CD14-positive monocyte (primary cell): ENCODE results near the gene PPP3CA. TPM values are rescaled to one million over a fixed set of nuclear protein-coding genes. Genes with fewer than 3 reads are reported as not detected.

Source experiments
- DNase-seq, 3 donors: peaks; one replicate each; pipeline ENCODE4 v3.0.0-alpha.2; 2011 to 2022
- H2AFZ ChIP-seq: 2 replicates; pipeline ENCODE4 v1.6.0; 2012; ENCODE audit warnings: mild to moderate bottlenecking, low read depth, low read length, inconsistent platforms; ENCODE audit not compliant: insufficient read depth, poor library complexity, severe bottlenecking
- H3K27ac ChIP-seq, 2 donors: 1 replicate in 1 of 2; 2 replicates in 1 of 2; pipeline ENCODE4 v1.5.1; 2012 to 2013; ENCODE audit warnings: low read length in 2 of 2, control low read depth in 1 of 2, inconsistent platforms in 1 of 2, low read depth in 1 of 2, mild to moderate bottlenecking in 1 of 2
- H3K27me3 ChIP-seq, 2 donors: one replicate each; pipeline versions ENCODE4 v1.6.0 to v1.6.1; 2011 to 2013; ENCODE audit warnings: low read length in 2 of 2; ENCODE audit not compliant: control insufficient read depth in 2 of 2, insufficient read depth in 2 of 2
- H3K36me3 ChIP-seq, 2 donors: replicated peaks in 1 of 2; 1 replicate in 1 of 2; 2 replicates in 1 of 2; pipeline versions ENCODE4 v1.5.1 to v1.6.1; 2012 to 2013; ENCODE audit warnings: low read length in 2 of 2, control low read depth in 1 of 2, inconsistent platforms in 1 of 2, mild to moderate bottlenecking in 1 of 2; ENCODE audit not compliant: insufficient read depth in 2 of 2, control insufficient read depth in 1 of 2
- H3K4me1 ChIP-seq, 2 donors: 1 replicate in 1 of 2; 2 replicates in 1 of 2; pipeline versions ENCODE4 v1.5.1 to v1.6.1; 2012 to 2013; ENCODE audit warnings: low read length in 2 of 2, control low read depth in 1 of 2, inconsistent platforms in 1 of 2, mild to moderate bottlenecking in 1 of 2, moderate library complexity in 1 of 2; ENCODE audit not compliant: insufficient read depth in 2 of 2, control insufficient read depth in 1 of 2
- H3K4me2 ChIP-seq: replicated peaks from 2 replicates; pipeline ENCODE3; 2012; ENCODE audit warnings: low read length, moderate library complexity, mild to moderate bottlenecking; ENCODE audit not compliant: poor library complexity, severe bottlenecking; ENCODE audit errors: extremely low read depth
- H3K4me3 ChIP-seq, 3 experiments: fragments of 200-600 bp in 1 of 3; sonication (generic) in 1 of 3; replicated peaks in 1 of 3; 1 replicate in 2 of 3; 2 replicates in 1 of 3; pipeline ENCODE4 v1.5.1; 2011 to 2013; ENCODE audit warnings: low read length in 3 of 3, mild to moderate bottlenecking in 3 of 3, control low read depth in 2 of 3, low read depth in 2 of 3, inconsistent platforms in 1 of 3, moderate library complexity in 1 of 3
- H3K79me2 ChIP-seq: 2 replicates; pipeline ENCODE4 v1.6.0; 2012; ENCODE audit warnings: mild to moderate bottlenecking, control low read depth, inconsistent platforms, low read length, moderate library complexity; ENCODE audit not compliant: insufficient read depth
- H3K9ac ChIP-seq: 2 replicates; pipeline ENCODE4 v1.6.0; 2017; ENCODE audit warnings: low read length, mild to moderate bottlenecking; ENCODE audit not compliant: insufficient read depth, poor library complexity, severe bottlenecking
- H3K9me3 ChIP-seq, 2 donors: replicated peaks in 1 of 2; 1 replicate in 1 of 2; 2 replicates in 1 of 2; pipeline versions ENCODE4 v1.5.1 to v1.6.1; 2012 to 2013; ENCODE audit warnings: low read length in 2 of 2, control low read depth in 1 of 2; ENCODE audit not compliant: control insufficient read depth in 1 of 2, insufficient read depth in 1 of 2
- H4K20me1 ChIP-seq: 2 replicates; pipeline ENCODE4 v1.6.0; 2012; ENCODE audit warnings: mild to moderate bottlenecking, low read length, control low read depth, moderate library complexity; ENCODE audit not compliant: insufficient read depth
- H3K27ac Mint-ChIP-seq, 7 donors: one replicate each; pipeline ENCODE4 v1.8.0; 2020; ENCODE audit warnings: mild to moderate bottlenecking in 7 of 7, mixed read lengths in 7 of 7, moderate library complexity in 6 of 7, inconsistent platforms in 2 of 7
- H3K27me3 Mint-ChIP-seq, 3 donors: one replicate each; pipeline ENCODE4 v1.8.0; 2021 to 2022; ENCODE audit warnings: low read depth in 3 of 3, mild to moderate bottlenecking in 3 of 3, mixed read lengths in 3 of 3, moderate library complexity in 3 of 3, inconsistent platforms in 1 of 3
- H3K36me3 Mint-ChIP-seq, 2 donors: one replicate each; pipeline ENCODE4 v1.8.0; 2020; ENCODE audit warnings: mixed read lengths in 2 of 2, inconsistent platforms in 1 of 2, mild to moderate bottlenecking in 1 of 2
- H3K4me1 Mint-ChIP-seq: one replicate; pipeline ENCODE4 v1.8.0; 2020; ENCODE audit warnings: mild to moderate bottlenecking, mixed read lengths
- H3K4me3 Mint-ChIP-seq, 2 donors: one replicate each; pipeline ENCODE4 v1.8.0; 2020; ENCODE audit warnings: mild to moderate bottlenecking in 2 of 2, mixed read lengths in 2 of 2, moderate library complexity in 1 of 2
- H3K9me3 Mint-ChIP-seq, 7 donors: one replicate each; pipeline ENCODE4 v1.8.0; 2020 to 2022; ENCODE audit warnings: mixed read lengths in 7 of 7, mild to moderate bottlenecking in 6 of 7, moderate library complexity in 6 of 7, inconsistent platforms in 2 of 7
- WGBS: methylation state at CpG from one replicate; pipeline ENCODE4 v1.1.5; 2013; ENCODE audit warnings: missing lambda C conversion rate; ENCODE audit not compliant: insufficient coverage; 5-methylcytosine and 5-hydroxymethylcytosine counted together
- intact Hi-C, 2 donors: fragments of 100-400 bp; cut with micrococcal nuclease; formaldehyde crosslinking; loops; one replicate each; pipeline versions ENCODE4 v1.15.0 to v1.15.1; 2023
- polyA plus RNA-seq, 3 donors: library from polyadenylated mRNA; depleted of rRNA in 1 of 3; unstranded in 2 of 3; stranded (reverse) in 1 of 3; fragments of 300-500 nt in 2 of 3; fragments of >200 nt in 1 of 3; fragmentation: Illumina TruSeq in 2 of 3; gene quantifications; 1 replicate in 2 of 3; 2 replicates in 1 of 3; pipeline ENCODE4 v1.2.3, GENCODE V29; 2012 to 2021
- TF ChIP-seq, protein P1 (sequence below): fragments of 200-600 bp; IDR thresholded peaks from one replicate; pipeline ENCODE4 v1.8.0; 2022; ENCODE audit warnings: antibody characterized with exemption, mild to moderate bottlenecking

Gene PPP3CA
- polyA plus RNA-seq, 3 donors, result 5.1 to 9.7 (median 8.9) TPM

DNA sequence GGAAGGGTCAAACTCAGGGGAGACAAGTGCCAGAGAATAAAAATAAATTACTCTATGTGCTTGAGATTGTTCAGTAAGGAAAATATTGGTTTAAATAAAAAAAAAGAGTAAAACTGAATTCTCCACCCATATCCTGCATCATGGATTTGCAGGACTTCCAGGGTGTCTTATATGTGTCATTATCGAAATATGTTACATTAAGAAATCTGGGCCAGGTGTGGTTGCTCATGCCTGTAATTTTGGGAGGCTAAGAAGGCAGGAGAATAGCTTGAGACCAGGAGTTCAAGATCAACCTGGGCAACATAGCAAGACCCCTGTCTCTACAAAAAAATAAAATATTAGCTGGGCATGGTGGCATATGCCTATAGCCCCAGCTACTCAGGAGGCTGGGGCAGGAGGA, 104.9 kb downstream of the PPP3CA start:
- Mint-ChIP-seq H3K36me3 (no peaks in the 10 kb centered on the region), H3K27me3 (peaks cover 0 to 2% (median 0%) of the 10 kb centered on the region in 3 donors), H3K4me3 (no peak overlapping the region), H3K27ac (no peak overlapping the region), H3K4me1 (peaks cover 21% of the 10 kb centered on the region), H3K9me3 (no peaks in the 10 kb centered on the region)
- H3K27me3 ChIP-seq, result no peaks in the 10 kb centered on the region
- H4K20me1 ChIP-seq, result peaks cover 99% of the 10 kb centered on the region
- H3K4me3 ChIP-seq, result no peak overlapping the region
- no peaks in the 10 kb centered on the region for H3K9me3 ChIP-seq
- no CpG with 5 or more reads among the region's 1 CpG for WGBS
- peaks cover 6 to 9% of the 10 kb centered on the region in 2 donors for H3K4me1 ChIP-seq
- H3K9ac ChIP-seq, result no peak overlapping the region
- no peak overlapping the region for H2AFZ ChIP-seq
- TF ChIP-seq, protein P1, sequence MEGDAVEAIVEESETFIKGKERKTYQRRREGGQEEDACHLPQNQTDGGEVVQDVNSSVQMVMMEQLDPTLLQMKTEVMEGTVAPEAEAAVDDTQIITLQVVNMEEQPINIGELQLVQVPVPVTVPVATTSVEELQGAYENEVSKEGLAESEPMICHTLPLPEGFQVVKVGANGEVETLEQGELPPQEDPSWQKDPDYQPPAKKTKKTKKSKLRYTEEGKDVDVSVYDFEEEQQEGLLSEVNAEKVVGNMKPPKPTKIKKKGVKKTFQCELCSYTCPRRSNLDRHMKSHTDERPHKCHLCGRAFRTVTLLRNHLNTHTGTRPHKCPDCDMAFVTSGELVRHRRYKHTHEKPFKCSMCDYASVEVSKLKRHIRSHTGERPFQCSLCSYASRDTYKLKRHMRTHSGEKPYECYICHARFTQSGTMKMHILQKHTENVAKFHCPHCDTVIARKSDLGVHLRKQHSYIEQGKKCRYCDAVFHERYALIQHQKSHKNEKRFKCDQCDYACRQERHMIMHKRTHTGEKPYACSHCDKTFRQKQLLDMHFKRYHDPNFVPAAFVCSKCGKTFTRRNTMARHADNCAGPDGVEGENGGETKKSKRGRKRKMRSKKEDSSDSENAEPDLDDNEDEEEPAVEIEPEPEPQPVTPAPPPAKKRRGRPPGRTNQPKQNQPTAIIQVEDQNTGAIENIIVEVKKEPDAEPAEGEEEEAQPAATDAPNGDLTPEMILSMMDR, result no peak
- no peak overlapping the region for H3K4me2 ChIP-seq
- H3K36me3 ChIP-seq, result no peaks in the 10 kb centered on the region
- peaks cover 77% of the 10 kb centered on the region for H3K79me2 ChIP-seq
- no peak for DNase-seq
- H3K27ac ChIP-seq, result no peak overlapping the region
- intact Hi-C loops, result no loop called here

DNA sequence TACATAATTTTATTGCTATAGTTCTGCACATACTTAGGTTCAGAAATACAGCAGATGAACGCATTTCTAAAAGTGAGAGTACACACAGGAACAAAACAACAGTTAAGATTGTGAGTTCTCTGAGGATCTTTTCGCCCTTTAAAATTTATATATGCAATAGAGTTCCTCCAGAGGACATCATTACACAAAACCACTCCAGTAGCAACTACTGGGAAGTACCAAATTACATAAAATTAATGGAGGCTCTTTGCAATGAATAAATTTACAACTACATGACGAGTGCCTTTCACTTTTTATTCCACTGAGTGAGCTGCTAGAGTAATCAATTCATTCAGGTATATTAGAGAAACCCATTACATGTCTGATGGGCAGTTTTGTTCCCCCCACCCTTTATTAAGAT, 107.2 kb downstream of the PPP3CA start:
- TF ChIP-seq, protein P1, result no peak
- Mint-ChIP-seq H3K4me1 (peaks cover 31% of the 10 kb centered on the region), H3K27ac (peak overlapping the region in 2 of 7 donors; percentile 11 to 16), H3K9me3 (no peaks in the 10 kb centered on the region), H3K27me3 (peaks cover 0 to 2% (median 0%) of the 10 kb centered on the region in 3 donors), H3K4me3 (no peak overlapping the region), H3K36me3 (no peaks in the 10 kb centered on the region)
- H3K4me2 ChIP-seq, result no peak overlapping the region
- WGBS, result no CpG with 5 or more reads among the region's 3 CpGs
- H3K27ac ChIP-seq, result no peak overlapping the region
- no peaks in the 10 kb centered on the region for H3K9me3 ChIP-seq
- no peaks in the 10 kb centered on the region for H3K36me3 ChIP-seq
- peaks cover 9 to 18% of the 10 kb centered on the region in 2 donors for H3K4me1 ChIP-seq
- no peak overlapping the region for H2AFZ ChIP-seq
- peaks cover 99% of the 10 kb centered on the region for H4K20me1 ChIP-seq
- H3K4me3 ChIP-seq, result no peak overlapping the region
- no peak overlapping the region for H3K9ac ChIP-seq
- no peaks in the 10 kb centered on the region for H3K27me3 ChIP-seq
- peaks cover 86% of the 10 kb centered on the region for H3K79me2 ChIP-seq
- intact Hi-C loops, result no loop called here
- no peak for DNase-seq
